ENCODE results near the gene AP1M1. TPM values are rescaled to one million over a fixed set of nuclear protein-coding genes. Genes with fewer than 3 reads are reported as not detected.

The AP1M1 gene
- total and polyA plus RNA-seq, 2 donors (not counting 1 experiment from before 2014, with no cell fraction given): 94.4 to 113 TPM

- no peak for DNase-seq (ENCODE audit: low read depth in 2 of 2)
- H4K20me1 ChIP-seq (ENCODE audit: control insufficient read depth, extremely low read depth, insufficient read depth, low read length): no peaks in the 10 kb centered on the region
- H3K4me3 ChIP-seq (replicated peaks in 1 of 4; ENCODE audit: control extremely low read depth in 1 of 4, insufficient read depth in 1 of 4, low read depth in 3 of 4, low read length in 4 of 4): no peak overlapping the region
- H3K4me2 ChIP-seq (ENCODE audit: extremely low read depth, insufficient read depth, low read length): no peak overlapping the region
- peaks cover 22% of the 10 kb centered on the region for H3K79me2 ChIP-seq (ENCODE audit: control insufficient read depth, insufficient read depth, low read length)
- no peaks in the 10 kb centered on the region for H3K9me3 ChIP-seq (ENCODE audit: control insufficient read depth, insufficient read depth, low read depth, low read length)
- peaks cover 47% of the 10 kb centered on the region for H3K36me3 ChIP-seq (ENCODE audit: control insufficient read depth, insufficient read depth, low read length)
- no peak overlapping the region for H3K27ac ChIP-seq (ENCODE audit: insufficient read depth, low read length)
- H3K4me1 ChIP-seq (ENCODE audit: control insufficient read depth, extremely low read depth, insufficient read depth, low read length): no peaks in the 10 kb centered on the region
- no peak for TF ChIP-seq EZH2 (IDR thresholded peaks at IDR 0.05; ENCODE audit: low read length, missing control alignments)
- no peak for TF ChIP-seq CTCF (conservative IDR thresholded peaks at IDR 0.05 in 1 of 2, IDR thresholded peaks at IDR 0.05 in 1 of 2; ENCODE audit: low read depth in 1 of 2, low read length in 2 of 2)
- H3K27me3 ChIP-seq (ENCODE audit: control insufficient read depth, insufficient read depth, low read length): no peaks in the 10 kb centered on the region
- H2AFZ ChIP-seq (ENCODE audit: low read length): no peak overlapping the region
- no peak overlapping the region for H3K9ac ChIP-seq (ENCODE audit: insufficient read depth, low read length)
Measured at GRCh38 chr19:16227837-16228636, 30.3 kb downstream of the AP1M1 start.

GRCh38 chr19:16228637-16229321, 31.1 kb downstream of the AP1M1 start:
- H3K4me3 ChIP-seq (replicated peaks in 1 of 4; ENCODE audit: control extremely low read depth in 1 of 4, insufficient read depth in 1 of 4, low read depth in 3 of 4, low read length in 4 of 4): no peak overlapping the region
- H3K9ac ChIP-seq (ENCODE audit: insufficient read depth, low read length): no peak overlapping the region
- peaks cover 16% of the 10 kb centered on the region for H3K79me2 ChIP-seq (ENCODE audit: control insufficient read depth, insufficient read depth, low read length)
- no peaks in the 10 kb centered on the region for H3K4me1 ChIP-seq (ENCODE audit: control insufficient read depth, extremely low read depth, insufficient read depth, low read length)
- H3K9me3 ChIP-seq (ENCODE audit: control insufficient read depth, insufficient read depth, low read depth, low read length): no peaks in the 10 kb centered on the region
- no peak overlapping the region for H2AFZ ChIP-seq (ENCODE audit: low read length)
- H3K36me3 ChIP-seq (ENCODE audit: control insufficient read depth, insufficient read depth, low read length): peaks cover 49% of the 10 kb centered on the region
- no peaks in the 10 kb centered on the region for H4K20me1 ChIP-seq (ENCODE audit: control insufficient read depth, extremely low read depth, insufficient read depth, low read length)
- no peak for DNase-seq (ENCODE audit: low read depth in 2 of 2)
- H3K27ac ChIP-seq (ENCODE audit: insufficient read depth, low read length): no peak overlapping the region
- no peak overlapping the region for H3K4me2 ChIP-seq (ENCODE audit: extremely low read depth, insufficient read depth, low read length)
- TF ChIP-seq CTCF (conservative IDR thresholded peaks at IDR 0.05 in 1 of 2, IDR thresholded peaks at IDR 0.05 in 1 of 2; ENCODE audit: low read depth in 1 of 2, low read length in 2 of 2): no peak
- TF ChIP-seq EZH2 (IDR thresholded peaks at IDR 0.05; ENCODE audit: low read length, missing control alignments): no peak
- H3K27me3 ChIP-seq (ENCODE audit: control insufficient read depth, insufficient read depth, low read length): no peaks in the 10 kb centered on the region

- Histone ChIP-seq H3K79me2 (ENCODE audit: control insufficient read depth, insufficient read depth, low read length) (peaks cover 11% of the 10 kb centered on the region), H3K9ac (ENCODE audit: insufficient read depth, low read length) (no peak overlapping the region), H3K27ac (ENCODE audit: insufficient read depth, low read length) (no peak overlapping the region), H4K20me1 (ENCODE audit: control insufficient read depth, extremely low read depth, insufficient read depth, low read length) (no peaks in the 10 kb centered on the region), H3K9me3 (ENCODE audit: control insufficient read depth, insufficient read depth, low read depth, low read length) (no peaks in the 10 kb centered on the region), H3K36me3 (ENCODE audit: control insufficient read depth, insufficient read depth, low read length) (peaks cover 50% of the 10 kb centered on the region), H3K4me1 (ENCODE audit: control insufficient read depth, extremely low read depth, insufficient read depth, low read length) (no peaks in the 10 kb centered on the region), H2AFZ (ENCODE audit: low read length) (no peak overlapping the region), H3K4me2 (ENCODE audit: extremely low read depth, insufficient read depth, low read length) (no peak overlapping the region), H3K4me3 (replicated peaks in 1 of 4; ENCODE audit: control extremely low read depth in 1 of 4, insufficient read depth in 1 of 4, low read depth in 3 of 4, low read length in 4 of 4) (no peak overlapping the region), H3K27me3 (ENCODE audit: control insufficient read depth, insufficient read depth, low read length) (no peaks in the 10 kb centered on the region)
- DNase-seq (ENCODE audit: low read depth in 2 of 2): no peak
- TF ChIP-seq EZH2 (IDR thresholded peaks at IDR 0.05; ENCODE audit: low read length, missing control alignments): no peak
- TF ChIP-seq CTCF (conservative IDR thresholded peaks at IDR 0.05 in 1 of 2, IDR thresholded peaks at IDR 0.05 in 1 of 2; ENCODE audit: low read depth in 1 of 2, low read length in 2 of 2): no peak
Measured at GRCh38 chr19:16229322-16229641, 31.6 kb downstream of the AP1M1 start.

Data from fibroblast of lung (primary cell).